OCI-LY1 (cell line): Measurements from ENCODE around the gene GFI1B.

Experiments used
- EZH2 ChIP-seq: fragments of 200-600 bp; sonication (generic), shearing (Covaris generic); IDR thresholded peaks from 2 replicates; pipeline ENCODE4 v1.8.0; 2017; ENCODE audit warnings: borderline replicate concordance, mixed run types, mild to moderate bottlenecking, antibody characterized with exemption, low read length, moderate library complexity, mixed read lengths
- TF ChIP-seq, protein P1 (sequence below): fragments of 200-600 bp; sonication (generic), shearing (Covaris generic); IDR thresholded peaks from 2 replicates; pipeline ENCODE4 v1.5.1; 2017; ENCODE audit warnings: mild to moderate bottlenecking, antibody characterized with exemption, low read length, moderate library complexity, mixed read lengths

DNA sequence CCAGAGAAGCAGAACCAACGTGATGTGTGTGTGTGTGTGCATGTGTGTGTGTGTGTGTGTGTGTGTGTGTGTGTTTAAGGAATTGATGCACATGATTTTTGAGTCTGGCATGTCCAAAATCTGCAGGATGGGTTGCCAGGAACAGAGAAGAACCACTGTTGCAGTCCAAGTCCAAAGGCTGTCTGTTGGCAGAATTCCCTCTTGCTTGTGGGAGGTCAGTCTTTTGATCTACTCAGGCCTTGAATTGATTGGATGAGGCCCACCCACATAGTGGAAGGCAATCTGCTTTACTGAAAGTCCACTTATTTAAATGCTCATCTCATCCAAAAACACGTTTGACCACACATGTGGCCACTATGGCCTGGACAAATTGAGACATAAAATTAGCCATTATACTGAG lies 22.7 kb upstream of the GFI1B start:
- TF ChIP-seq, protein P1, sequence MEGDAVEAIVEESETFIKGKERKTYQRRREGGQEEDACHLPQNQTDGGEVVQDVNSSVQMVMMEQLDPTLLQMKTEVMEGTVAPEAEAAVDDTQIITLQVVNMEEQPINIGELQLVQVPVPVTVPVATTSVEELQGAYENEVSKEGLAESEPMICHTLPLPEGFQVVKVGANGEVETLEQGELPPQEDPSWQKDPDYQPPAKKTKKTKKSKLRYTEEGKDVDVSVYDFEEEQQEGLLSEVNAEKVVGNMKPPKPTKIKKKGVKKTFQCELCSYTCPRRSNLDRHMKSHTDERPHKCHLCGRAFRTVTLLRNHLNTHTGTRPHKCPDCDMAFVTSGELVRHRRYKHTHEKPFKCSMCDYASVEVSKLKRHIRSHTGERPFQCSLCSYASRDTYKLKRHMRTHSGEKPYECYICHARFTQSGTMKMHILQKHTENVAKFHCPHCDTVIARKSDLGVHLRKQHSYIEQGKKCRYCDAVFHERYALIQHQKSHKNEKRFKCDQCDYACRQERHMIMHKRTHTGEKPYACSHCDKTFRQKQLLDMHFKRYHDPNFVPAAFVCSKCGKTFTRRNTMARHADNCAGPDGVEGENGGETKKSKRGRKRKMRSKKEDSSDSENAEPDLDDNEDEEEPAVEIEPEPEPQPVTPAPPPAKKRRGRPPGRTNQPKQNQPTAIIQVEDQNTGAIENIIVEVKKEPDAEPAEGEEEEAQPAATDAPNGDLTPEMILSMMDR = no peak
- no peak for TF ChIP-seq EZH2
